ENCODE results near the gene BRI3BP. TPM values are rescaled to one million over a fixed set of nuclear protein-coding genes. Genes with fewer than 3 reads are reported as not detected.

Gene BRI3BP
- total RNA-seq, 1 donor from 2014 or later, result 18.1 TPM

DNA sequence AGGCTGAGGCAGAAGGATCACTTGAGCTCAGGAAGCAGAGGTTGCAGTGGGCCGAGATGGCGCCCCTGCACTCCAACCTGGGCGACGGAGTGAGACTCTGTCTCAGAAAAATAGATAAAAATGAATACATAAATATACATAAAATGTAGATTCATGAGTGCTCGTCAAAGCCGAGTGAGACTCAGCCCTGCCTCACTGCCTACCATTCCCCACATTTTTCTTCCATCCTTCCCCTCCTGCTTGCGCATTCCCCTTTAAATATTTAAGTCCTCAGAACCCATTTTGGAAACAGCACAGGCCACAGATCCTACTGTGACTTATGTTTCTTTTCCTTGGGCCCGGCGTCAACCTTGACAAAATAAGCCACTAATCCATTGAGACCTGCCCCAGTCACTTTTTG is 39.8 kb downstream of the BRI3BP start:
- Mint-ChIP-seq H3K27me3 (no peaks in the 10 kb centered on the region), H3K9me3 (peaks cover 4% of the 10 kb centered on the region), H3K36me3 (peaks cover 1% of the 10 kb centered on the region), H3K4me1 (ENCODE audit: unreplicated experiment) (peaks cover 3% of the 10 kb centered on the region), H3K27ac (no peak overlapping the region), H3K4me3 (no peak overlapping the region)
- TF ChIP-seq, protein P1, sequence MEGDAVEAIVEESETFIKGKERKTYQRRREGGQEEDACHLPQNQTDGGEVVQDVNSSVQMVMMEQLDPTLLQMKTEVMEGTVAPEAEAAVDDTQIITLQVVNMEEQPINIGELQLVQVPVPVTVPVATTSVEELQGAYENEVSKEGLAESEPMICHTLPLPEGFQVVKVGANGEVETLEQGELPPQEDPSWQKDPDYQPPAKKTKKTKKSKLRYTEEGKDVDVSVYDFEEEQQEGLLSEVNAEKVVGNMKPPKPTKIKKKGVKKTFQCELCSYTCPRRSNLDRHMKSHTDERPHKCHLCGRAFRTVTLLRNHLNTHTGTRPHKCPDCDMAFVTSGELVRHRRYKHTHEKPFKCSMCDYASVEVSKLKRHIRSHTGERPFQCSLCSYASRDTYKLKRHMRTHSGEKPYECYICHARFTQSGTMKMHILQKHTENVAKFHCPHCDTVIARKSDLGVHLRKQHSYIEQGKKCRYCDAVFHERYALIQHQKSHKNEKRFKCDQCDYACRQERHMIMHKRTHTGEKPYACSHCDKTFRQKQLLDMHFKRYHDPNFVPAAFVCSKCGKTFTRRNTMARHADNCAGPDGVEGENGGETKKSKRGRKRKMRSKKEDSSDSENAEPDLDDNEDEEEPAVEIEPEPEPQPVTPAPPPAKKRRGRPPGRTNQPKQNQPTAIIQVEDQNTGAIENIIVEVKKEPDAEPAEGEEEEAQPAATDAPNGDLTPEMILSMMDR (conservative IDR thresholded peaks at IDR 0.05), result no peak
- no peak for DNase-seq (ENCODE audit: extremely low spot score, unreplicated experiment)

DNA sequence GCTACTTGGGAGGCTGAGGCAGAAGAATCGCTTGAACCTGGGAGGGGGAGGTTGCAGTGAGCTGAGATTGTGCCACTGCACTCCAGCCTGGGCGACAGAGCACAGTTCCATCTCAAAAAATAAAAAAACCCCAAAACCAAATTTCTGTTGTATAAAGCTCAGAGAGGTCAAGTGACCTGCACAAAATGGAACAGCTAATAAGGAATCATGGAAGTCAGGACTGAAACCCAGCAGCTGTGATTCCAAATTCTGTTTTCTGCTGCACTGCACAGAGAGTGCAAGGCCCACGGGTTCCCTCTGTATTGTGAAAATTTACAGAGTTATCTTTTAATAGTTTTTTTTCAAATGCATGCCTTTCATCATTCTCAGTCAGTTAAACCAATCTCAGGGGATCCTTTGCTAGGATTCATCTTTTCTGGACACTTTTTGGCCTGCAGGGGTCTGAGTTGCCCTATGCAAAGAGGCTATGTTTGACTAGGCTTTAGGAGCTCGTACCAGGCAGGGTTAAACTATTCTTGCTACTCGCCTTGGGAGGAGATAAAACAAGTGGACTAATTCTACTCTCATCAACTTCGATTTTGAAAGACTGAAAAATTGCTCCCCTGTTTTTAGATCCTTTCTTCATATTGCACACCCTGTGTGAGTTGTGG is 45.7 kb downstream of the BRI3BP start:
- peaks cover 4% of the 10 kb centered on the region for H3K9me3 Mint-ChIP-seq
- H3K27ac Mint-ChIP-seq, result no peak overlapping the region
- TF ChIP-seq, protein P1 (conservative IDR thresholded peaks at IDR 0.05), result peak; percentile 31
- no peaks in the 10 kb centered on the region for H3K4me1 Mint-ChIP-seq (ENCODE audit: unreplicated experiment)
- H3K36me3 Mint-ChIP-seq, result no peaks in the 10 kb centered on the region
- DNase-seq (ENCODE audit: extremely low spot score, unreplicated experiment), result no peak
- H3K27me3 Mint-ChIP-seq, result no peaks in the 10 kb centered on the region
- no peak overlapping the region for H3K4me3 Mint-ChIP-seq

DNA sequence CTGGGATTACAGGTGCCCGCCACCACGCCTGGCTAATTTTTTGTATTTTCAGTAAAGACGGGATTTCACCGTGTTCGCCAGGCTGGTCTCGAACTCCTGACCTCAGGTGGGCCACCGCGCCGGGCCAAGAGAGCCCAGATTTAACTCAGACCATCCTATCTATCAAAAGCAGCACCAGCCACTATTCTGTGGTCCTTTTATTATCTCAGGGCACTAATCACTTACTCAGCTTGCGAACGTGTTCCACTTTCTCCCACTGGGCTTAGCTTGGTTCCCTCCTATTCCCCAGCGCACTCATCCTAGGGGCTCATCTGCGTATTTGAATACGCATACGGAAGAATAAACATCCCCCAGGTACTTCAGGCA is 55.6 kb downstream of the BRI3BP start:
- no peaks in the 10 kb centered on the region for H3K4me1 Mint-ChIP-seq (ENCODE audit: unreplicated experiment)
- DNase-seq (ENCODE audit: extremely low spot score, unreplicated experiment), result no peak
- H3K4me3 Mint-ChIP-seq, result peak overlapping the region; percentile 74
- TF ChIP-seq, protein P1 (conservative IDR thresholded peaks at IDR 0.05), result no peak
- no peak overlapping the region for H3K27ac Mint-ChIP-seq
- H3K9me3 Mint-ChIP-seq, result no peaks in the 10 kb centered on the region
- no peaks in the 10 kb centered on the region for H3K36me3 Mint-ChIP-seq
- H3K27me3 Mint-ChIP-seq, result no peaks in the 10 kb centered on the region

DNA sequence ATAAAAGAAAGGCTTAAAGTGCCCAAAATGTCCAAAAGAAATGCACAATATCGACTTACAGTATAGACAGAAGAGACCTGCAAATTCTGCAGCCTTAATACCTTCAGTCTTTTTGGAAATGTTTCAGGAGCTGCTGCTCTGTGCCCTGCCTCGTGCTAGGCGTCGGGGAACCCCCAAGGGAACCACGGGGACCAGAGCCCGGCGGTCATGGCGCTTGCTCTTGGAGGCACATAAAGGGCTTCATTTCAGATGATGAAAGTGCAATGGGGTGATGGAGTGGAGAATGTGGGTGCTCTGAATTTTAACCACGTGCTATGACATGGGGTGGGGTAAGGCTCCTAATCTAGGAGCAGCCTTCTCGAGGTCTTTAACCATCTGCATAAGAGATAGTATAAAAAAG is 57.0 kb downstream of the BRI3BP start:
- Mint-ChIP-seq H3K9me3 (peaks cover 3% of the 10 kb centered on the region), H3K36me3 (no peaks in the 10 kb centered on the region), H3K27ac (no peak overlapping the region), H3K4me3 (no peak overlapping the region), H3K27me3 (no peaks in the 10 kb centered on the region), H3K4me1 (ENCODE audit: unreplicated experiment) (no peaks in the 10 kb centered on the region)
- no peak for DNase-seq (ENCODE audit: extremely low spot score, unreplicated experiment)
- TF ChIP-seq, protein P1 (conservative IDR thresholded peaks at IDR 0.05), result no peak

DNA sequence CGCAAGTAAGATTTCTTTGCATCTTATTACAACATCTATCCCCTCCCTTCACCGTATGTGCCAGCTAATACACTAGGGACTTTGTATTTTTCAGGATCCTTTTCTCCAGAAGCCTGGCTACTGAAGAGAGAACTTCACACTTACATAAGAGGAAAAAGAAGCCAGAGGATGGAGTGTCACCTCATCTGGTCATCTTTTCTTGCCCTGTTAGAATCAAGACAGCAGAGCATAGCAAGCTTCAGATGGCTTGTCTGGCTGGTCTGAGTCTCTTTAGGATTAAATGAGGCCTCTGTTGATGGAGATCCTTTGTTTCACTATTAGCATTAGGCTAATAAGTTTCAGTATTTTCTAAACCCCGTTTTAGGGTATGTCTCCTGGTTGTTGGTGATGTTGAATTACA is 57.4 kb downstream of the BRI3BP start:
- Mint-ChIP-seq H3K4me3 (no peak overlapping the region), H3K27me3 (no peaks in the 10 kb centered on the region), H3K36me3 (no peaks in the 10 kb centered on the region), H3K4me1 (ENCODE audit: unreplicated experiment) (no peaks in the 10 kb centered on the region), H3K9me3 (peaks cover 4% of the 10 kb centered on the region), H3K27ac (no peak overlapping the region)
- TF ChIP-seq, protein P1 (conservative IDR thresholded peaks at IDR 0.05), result no peak
- DNase-seq (ENCODE audit: extremely low spot score, unreplicated experiment), result no peak

DNA sequence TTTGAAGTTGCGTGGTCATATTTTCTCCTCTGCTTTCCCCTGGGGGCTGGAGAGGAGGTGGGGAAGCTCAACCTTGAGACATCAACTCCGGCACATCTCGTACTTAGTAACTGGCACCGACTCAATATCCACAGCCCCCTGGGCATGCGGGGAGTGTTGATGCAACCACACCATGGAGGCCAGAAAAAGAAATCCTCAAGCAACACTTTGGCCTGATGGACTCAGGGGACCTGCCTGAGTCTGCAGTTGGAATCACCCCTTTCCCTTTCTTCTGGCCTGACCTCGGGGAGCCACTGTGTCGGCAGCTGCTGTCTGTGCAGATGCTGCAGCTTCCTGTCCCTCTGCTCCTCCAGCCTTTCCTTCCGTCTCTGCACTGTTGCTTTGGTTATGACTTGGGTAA is 60.4 kb downstream of the BRI3BP start:
- no peak overlapping the region for H3K4me3 Mint-ChIP-seq
- peaks cover 4% of the 10 kb centered on the region for H3K9me3 Mint-ChIP-seq
- DNase-seq (ENCODE audit: extremely low spot score, unreplicated experiment), result no peak
- no peak overlapping the region for H3K27ac Mint-ChIP-seq
- H3K27me3 Mint-ChIP-seq, result no peaks in the 10 kb centered on the region
- H3K36me3 Mint-ChIP-seq, result no peaks in the 10 kb centered on the region
- TF ChIP-seq, protein P1 (conservative IDR thresholded peaks at IDR 0.05), result no peak
- H3K4me1 Mint-ChIP-seq (ENCODE audit: unreplicated experiment), result no peaks in the 10 kb centered on the region
